DMS53 treated with DMSO at 0.1 percent for 48 hours (cell line): ENCODE results near the gene LKAAEAR1.

ENCODE experiments used
- DNase-seq: peaks from one replicate; lab custom pipeline; 2025; ENCODE audit not compliant: unreplicated experiment; lab: John Stamatoyannopoulos, UW

The LKAAEAR1 gene

DNA sequence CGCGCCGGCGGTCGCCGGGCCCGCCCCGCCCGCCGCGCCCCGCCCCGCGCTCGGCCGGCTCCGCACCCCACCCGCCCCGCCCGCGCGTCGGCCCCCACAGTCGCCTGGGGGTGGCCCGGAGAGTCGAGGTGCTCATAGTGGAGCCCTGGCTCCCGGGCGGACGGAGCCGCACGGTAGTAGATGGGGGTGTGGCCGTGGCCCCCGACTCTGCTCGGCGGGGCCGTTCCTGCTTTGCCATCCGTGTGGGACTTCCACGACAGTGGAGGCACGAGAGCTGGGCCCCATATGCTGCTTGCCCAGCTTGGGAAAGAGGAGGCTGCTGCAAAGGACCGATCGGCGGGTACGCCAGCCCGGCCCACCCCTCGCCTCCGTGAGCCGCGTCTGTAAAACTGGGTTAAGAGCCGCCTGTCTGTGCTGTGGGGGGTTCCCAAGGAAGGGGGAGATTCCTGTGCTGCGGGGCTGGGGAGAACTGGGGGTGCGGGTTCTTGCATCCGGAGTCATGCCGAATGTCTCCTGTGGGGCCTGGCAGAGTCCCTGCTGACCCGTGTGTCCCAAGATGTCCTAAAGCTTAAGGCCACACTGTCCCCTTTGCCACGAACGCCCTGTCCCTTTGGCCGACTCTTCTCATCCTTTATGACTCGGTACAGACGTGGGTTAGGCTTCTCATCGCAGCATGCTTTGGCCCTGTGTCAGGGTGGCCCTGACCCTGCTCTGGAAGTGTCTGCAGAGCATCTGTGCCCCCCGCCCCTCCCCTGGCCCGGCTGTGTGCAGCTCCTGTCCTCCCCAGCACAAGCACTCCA is 4.0 kb downstream of the LKAAEAR1 start, which contains the start of gene OPRL1:
OPRL1 (plus strand) TSS at position 70 of the 800 bp plus-strand sequence. CDS start 12,639 bp downstream, outside the sequence.
- no peak for DNase-seq

DNA sequence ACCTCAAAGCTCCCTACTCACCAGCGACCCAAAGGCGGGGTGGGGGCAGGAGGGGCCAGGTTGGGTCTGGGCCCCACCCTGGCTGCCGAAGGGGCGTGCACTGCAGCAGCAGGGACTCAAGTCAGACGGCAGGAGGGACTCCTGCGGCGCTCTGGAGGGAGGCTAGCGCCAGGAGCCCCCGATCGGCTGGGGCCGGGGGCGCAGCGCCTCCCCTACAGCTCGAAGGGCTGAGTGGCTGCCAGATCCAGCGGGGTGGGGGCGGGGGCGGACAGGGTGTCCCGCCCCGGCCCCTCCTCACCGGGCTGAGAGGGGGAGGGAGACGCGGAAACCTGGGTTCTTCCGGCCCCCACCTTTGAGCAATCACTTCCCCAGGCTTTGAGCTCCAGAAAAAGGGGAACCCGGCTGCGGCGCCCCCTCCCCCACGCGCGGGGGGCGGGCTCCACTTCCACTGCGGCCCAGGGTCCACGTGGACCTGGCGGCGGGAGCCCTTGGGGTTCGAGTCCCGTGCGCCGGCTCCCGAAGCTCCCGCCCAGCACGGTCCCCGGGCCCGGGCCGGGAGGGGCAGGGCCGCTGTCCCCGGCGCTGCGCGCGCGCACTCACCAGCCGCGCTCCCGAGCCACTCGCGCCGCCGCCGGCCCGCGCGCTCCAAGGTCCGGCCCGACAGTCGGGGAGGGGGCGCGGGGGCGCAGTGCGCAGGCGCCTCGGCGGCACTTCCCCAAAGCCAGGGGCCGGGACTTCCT is 4.8 kb downstream of the LKAAEAR1 start, which contains the start of gene RGS19:
RGS19 (minus strand) TSS at position 246 of the 740 bp plus-strand sequence. CDS start 2,632 bp downstream, outside the sequence.
- DNase-seq, result peak; percentile 33

DNA sequence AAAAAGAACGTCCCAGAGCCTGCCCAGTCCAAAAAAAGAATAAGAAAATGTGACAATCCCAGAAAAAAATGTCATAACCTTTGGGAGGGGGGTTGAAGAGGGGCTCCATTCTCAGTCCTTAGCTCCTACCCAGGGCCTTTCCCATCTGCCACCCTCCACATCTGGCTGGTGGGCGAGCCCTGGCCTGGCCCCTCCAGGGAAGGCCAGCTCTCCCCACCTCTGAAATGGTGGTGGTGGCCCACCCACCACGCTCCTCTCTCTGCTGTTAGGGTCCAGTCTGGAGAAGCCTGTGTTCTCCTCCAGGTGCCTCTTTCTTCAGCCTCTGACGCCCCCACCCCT is 5.3 kb downstream of the LKAAEAR1 start:
- no peak for DNase-seq

DNA sequence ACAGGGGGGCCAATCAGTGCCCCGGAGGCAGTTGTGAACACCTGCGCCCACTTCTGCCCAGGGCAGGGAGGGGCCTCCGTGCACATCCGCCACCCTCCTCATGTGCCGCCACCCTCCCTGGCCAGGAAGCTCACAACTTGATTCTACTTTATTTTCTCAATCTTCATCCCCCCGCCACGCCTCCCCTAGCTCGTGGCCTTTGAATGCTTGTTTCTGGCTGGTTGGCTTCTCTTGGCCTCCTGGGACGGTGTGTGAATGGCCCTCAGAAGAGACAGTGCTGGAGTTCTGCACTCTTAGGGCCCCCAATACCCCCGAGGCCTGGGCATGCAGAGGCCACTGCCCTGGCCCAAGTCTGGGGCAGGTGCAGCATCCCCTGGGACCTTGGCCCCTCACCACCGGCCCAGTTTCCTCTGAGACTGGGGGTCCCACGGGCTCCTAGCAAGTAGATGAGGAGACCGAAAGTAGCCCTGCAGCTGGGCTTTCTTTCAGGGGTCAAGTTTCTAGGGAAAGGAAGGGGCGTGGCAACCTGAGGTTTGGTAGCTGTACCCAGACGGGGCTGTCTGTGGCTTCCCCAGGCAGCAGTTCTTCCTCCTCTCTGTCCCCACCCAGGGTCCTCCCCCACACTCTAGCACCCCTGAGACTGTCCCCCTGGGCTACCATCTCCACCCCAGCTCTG is 6.2 kb downstream of the LKAAEAR1 start:
- no peak for DNase-seq

- DNase-seq, result no peak
Measured at GRCh38 chr20:64077541-64077875, 6.7 kb downstream of the LKAAEAR1 start.

DNA sequence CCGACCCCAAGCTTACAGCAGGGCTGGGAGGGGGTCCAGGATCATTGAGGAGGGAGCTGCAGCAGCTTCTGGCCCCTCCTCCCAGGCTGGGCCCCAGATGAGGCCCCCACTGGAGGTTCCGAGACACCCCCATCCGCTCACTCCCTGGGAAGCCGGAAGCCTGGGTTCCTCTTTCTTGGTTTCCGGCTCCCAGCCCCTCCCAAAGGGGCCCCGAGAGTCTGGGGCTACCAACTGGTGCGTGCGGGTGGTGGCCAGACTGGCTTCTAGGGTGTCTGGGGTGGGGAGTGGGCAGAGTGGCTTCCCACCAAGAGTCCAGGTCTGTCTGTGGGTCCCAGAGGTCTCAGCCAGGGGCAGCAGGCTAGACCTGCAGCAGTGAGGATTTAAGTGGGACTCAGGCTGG is 7.1 kb downstream of the LKAAEAR1 start:
- DNase-seq, result no peak

- no peak for DNase-seq
Measured at GRCh38 chr20:64076061-64076997, 7.9 kb downstream of the LKAAEAR1 start.

- DNase-seq, result no peak
Measured at GRCh38 chr20:64075556-64075955, 8.6 kb downstream of the LKAAEAR1 start.

DNA sequence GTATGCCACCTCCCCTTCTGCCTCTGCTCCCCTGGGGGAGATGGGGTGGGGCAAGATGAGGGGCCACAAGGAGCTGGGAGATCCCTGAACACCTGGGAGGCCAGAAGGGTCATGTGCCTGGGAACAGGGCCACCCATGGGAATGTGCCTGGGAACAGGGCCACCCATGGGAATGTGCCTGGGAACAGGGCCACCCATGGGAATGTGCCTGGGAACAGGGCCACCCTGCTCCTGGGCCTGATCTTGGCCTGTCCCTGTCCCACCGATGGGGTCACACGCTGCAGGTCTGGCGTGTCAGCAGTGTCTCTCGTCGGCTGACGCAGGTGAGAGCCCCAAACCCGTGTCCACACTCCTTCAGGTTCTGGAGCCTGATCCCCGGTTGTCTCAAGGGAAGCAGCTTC is 9.2 kb downstream of the LKAAEAR1 start:
- no peak for DNase-seq

DNA sequence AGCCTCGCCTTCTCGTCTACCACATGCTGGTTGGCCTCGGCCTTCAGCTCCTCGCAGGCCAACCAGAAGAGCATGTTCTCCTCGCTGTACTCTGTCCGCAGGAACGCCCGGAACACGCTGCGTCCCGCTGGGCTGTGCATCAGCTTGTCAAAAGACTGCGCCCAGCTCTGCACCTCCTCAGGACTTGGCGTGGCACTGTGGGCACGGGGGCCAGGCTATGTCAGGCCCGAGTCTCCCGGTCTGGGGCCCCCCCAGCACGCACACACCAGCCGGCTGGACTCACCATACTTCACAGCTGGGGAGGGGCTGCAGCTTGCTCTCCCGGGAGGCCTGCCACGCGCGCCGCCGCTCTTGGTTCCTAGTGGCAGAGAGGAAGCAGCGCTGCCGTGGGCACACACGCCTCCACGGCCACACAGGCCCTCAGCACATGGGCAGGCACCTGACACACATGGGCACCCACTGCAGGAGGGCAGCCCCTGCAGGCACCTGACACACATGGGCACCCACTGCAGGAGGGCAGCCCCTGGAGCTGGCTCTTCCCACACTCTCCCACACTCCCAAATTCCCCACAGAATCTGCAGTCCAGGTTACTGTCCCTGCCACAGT is 9.9 kb downstream of the LKAAEAR1 start:
- DNase-seq, result no peak

- no peak for DNase-seq
Measured at GRCh38 chr20:64073476-64074183, 10.6 kb downstream of the LKAAEAR1 start.

GRCh38 chr20:64072498-64073063 is 11.6 kb downstream of the LKAAEAR1 start:
- no peak for DNase-seq

GRCh38 chr20:64071341-64072332 is 12.6 kb downstream of the LKAAEAR1 start:
- DNase-seq, result no peak

GRCh38 chr20:64070244-64070993 is 13.8 kb downstream of the LKAAEAR1 start:
- no peak for DNase-seq

DNA sequence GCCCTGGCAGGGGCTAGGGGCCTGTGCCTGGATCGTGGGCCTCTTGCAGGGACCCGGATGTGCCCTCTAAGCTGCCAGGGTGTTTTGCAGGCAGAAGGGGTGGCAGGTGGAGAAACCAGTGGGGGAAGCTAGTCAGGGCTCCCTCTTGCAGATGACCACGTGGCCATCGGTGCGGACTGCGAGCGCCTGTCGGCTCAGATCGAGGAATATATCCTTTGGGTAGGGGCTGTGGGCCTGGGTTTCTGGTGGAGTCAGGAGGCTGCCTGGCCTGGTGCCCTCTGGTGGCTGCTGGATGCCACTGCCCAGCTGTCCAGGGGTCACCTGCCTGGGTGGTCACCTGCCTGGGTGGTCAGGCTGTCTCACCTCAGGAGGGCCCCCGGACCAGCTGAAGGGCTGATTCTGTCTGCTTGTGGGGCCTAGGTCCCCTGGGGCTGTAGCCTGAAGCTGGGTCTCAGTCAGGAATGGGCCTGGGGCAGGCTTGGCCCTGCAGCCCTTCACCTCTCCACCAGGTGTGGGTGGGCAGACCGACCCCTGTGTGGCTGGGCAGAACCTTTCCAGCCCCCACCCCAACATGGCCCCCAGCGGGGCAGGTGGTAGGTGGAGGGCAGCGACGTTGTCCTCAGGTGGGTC is 14.5 kb downstream of the LKAAEAR1 start:
- DNase-seq, result no peak

GRCh38 chr20:64069209-64069613 is 15.0 kb downstream of the LKAAEAR1 start:
- DNase-seq, result no peak
